Progenitor cell of endocrine pancreas (in vitro differentiated cells): ENCODE data around the gene MICU1. TPM values are rescaled to one million over a fixed set of nuclear protein-coding genes. Genes with fewer than 3 reads are reported as not detected.
A peak's percentile ranks its signal among the peaks of the same experiment; 100 is the strongest.

Experiments used
- DNase-seq: peaks from one replicate; pipeline ENCODE4 v3.0.0; 2021; ENCODE audit warnings: low spot score; ENCODE audit not compliant: unreplicated experiment
- H3K27ac Mint-ChIP-seq: 2 replicates; pipeline ENCODE4 v1.8.0; 2021; ENCODE audit warnings: mild to moderate bottlenecking, moderate library complexity, mixed read lengths
- H3K27me3 Mint-ChIP-seq: 2 replicates; pipeline ENCODE4 v1.8.0; 2021; ENCODE audit warnings: mixed read lengths
- H3K36me3 Mint-ChIP-seq: 2 replicates; pipeline ENCODE4 v1.8.0; 2022; ENCODE audit warnings: mixed read lengths; ENCODE audit not compliant: insufficient read depth
- H3K4me1 Mint-ChIP-seq: 2 replicates; pipeline ENCODE4 v1.8.0; 2021; ENCODE audit warnings: low read depth, mixed read lengths
- H3K4me3 Mint-ChIP-seq: 2 replicates; pipeline ENCODE4 v1.8.0; 2021; ENCODE audit warnings: low read depth, mild to moderate bottlenecking, moderate library complexity, mixed read lengths
- H3K9me3 Mint-ChIP-seq: 2 replicates; pipeline ENCODE4 v1.8.0; 2021; ENCODE audit warnings: low read depth, mixed read lengths
- total RNA-seq: library from RNA; stranded (reverse); gene quantifications from 2 replicates; pipeline ENCODE4 v1.2.1, GENCODE V29; 2021
- TF ChIP-seq, protein P1 (sequence below): fragments of 200-600 bp; sonication (generic); IDR thresholded peaks from one replicate; pipeline ENCODE4 v1.5.0; 2021; ENCODE audit warnings: antibody characterized with exemption, mild to moderate bottlenecking; ENCODE audit not compliant: unreplicated experiment

Gene MICU1
- total RNA-seq, 1 donor from 2014 or later = 63.3 TPM

DNA sequence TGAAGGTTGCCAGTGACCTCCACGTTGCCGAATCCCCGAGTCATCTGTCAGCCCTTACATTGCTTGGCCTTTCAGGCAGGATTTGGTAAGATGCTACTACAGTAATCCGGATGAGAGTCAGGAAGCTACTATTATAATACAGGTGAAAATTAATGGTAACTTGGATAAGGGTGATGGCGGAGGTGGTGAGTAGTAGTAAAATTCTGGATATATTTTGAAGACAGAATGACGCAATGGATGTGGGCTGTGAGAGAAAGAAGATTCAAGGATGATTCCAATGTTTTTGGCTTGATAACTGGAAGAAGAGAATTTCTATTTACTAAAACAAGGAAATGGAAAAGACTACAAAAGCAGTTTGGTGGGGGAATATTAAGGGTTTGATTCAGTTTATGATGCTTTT is 269.8 kb downstream of the MICU1 start:
- TF ChIP-seq, protein P1, sequence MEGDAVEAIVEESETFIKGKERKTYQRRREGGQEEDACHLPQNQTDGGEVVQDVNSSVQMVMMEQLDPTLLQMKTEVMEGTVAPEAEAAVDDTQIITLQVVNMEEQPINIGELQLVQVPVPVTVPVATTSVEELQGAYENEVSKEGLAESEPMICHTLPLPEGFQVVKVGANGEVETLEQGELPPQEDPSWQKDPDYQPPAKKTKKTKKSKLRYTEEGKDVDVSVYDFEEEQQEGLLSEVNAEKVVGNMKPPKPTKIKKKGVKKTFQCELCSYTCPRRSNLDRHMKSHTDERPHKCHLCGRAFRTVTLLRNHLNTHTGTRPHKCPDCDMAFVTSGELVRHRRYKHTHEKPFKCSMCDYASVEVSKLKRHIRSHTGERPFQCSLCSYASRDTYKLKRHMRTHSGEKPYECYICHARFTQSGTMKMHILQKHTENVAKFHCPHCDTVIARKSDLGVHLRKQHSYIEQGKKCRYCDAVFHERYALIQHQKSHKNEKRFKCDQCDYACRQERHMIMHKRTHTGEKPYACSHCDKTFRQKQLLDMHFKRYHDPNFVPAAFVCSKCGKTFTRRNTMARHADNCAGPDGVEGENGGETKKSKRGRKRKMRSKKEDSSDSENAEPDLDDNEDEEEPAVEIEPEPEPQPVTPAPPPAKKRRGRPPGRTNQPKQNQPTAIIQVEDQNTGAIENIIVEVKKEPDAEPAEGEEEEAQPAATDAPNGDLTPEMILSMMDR = no peak
- H3K4me1 Mint-ChIP-seq = peaks cover 16% of the 10 kb centered on the region
- no peaks in the 10 kb centered on the region for H3K27me3 Mint-ChIP-seq
- no peak overlapping the region for H3K27ac Mint-ChIP-seq
- H3K36me3 Mint-ChIP-seq = peaks cover 4% of the 10 kb centered on the region
- DNase-seq = no peak
- peaks cover 4% of the 10 kb centered on the region for H3K9me3 Mint-ChIP-seq
- H3K4me3 Mint-ChIP-seq = no peak overlapping the region

DNA sequence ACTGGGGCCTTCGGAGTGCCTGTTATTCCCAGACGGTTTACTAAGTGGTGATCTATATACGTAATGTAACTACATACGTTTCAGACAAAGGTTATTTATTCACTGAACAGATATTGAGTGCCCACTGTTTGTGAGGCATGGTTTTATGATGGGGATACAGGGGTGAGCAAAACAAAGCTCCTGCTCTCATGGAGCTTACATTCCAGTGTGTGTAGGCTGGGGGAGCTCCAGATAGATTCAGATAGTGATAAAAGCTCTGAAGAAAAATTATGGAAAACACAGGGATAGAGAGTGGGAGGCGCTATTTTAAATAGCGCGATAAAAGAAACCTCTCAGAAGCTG is 270.7 kb downstream of the MICU1 start:
- Mint-ChIP-seq H3K27me3 (no peaks in the 10 kb centered on the region), H3K27ac (peak overlapping the region; percentile 100), H3K4me1 (peaks cover 16% of the 10 kb centered on the region), H3K36me3 (peaks cover 4% of the 10 kb centered on the region), H3K9me3 (peaks cover 4% of the 10 kb centered on the region), H3K4me3 (peak overlapping the region; percentile 99)
- TF ChIP-seq, protein P1 = no peak
- DNase-seq = no peak

DNA sequence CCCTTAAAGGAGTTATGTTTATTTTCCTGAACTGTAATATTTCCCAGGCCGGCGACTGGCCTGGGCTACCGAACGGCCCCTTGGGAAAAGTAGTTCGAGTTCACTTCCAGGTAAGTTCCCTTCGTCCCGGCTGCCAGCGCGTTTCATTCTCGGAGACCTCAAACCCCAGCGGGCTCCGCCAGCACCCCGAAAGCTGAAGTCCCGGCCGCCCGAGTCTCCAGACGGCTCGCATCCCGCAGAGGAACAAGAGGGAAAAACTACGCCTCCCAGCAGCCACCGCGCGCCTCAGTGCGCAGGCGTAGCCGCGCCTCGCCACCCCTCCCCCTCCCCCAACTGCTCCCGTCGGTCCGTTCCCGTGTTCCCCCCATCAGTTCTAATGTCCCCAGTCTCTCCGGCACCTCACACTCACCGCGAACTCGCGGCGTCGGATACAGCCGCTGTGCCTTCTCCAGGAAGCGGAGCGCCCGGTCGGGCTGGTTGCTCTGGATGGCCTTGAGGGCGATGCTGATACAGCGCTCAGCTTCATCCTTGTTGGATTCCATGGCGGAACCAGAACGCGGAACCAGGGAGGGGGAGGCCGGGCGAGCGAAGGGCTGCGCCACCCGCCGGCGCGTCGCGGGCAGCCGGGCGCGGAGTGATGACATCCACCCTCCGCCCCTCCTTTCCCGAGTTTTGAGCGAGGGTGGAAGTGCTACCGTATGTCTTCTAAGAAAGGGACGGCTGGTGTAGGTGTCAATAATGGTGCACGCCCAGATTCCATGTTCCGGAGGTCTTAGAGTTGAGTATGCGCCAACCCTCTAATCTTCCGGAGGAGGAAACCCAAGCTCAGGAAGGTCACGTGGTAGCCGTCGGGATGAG is 271.3 kb downstream of the MICU1 start, which contains the start of gene DNAJB12:
Gene DNAJB12, minus strand, starts transcription at position 564 of the 858 bp plus-strand sequence. Its CDS starts 22 bp downstream, at position 542.
- peak within 1 kb of the TSS; percentile 99 for H3K4me3 Mint-ChIP-seq
- H3K27me3 Mint-ChIP-seq = no peaks in the 10 kb centered on the region
- H3K9me3 Mint-ChIP-seq = peaks cover 4% of the 10 kb centered on the region
- peak; percentile 78 for DNase-seq
- peak within 1 kb of the TSS; percentile 100 for H3K27ac Mint-ChIP-seq
- TF ChIP-seq, protein P1 = no peak
- peaks cover 16% of the 10 kb centered on the region for H3K4me1 Mint-ChIP-seq
- H3K36me3 Mint-ChIP-seq = peaks cover 5% of the 10 kb centered on the region

DNA sequence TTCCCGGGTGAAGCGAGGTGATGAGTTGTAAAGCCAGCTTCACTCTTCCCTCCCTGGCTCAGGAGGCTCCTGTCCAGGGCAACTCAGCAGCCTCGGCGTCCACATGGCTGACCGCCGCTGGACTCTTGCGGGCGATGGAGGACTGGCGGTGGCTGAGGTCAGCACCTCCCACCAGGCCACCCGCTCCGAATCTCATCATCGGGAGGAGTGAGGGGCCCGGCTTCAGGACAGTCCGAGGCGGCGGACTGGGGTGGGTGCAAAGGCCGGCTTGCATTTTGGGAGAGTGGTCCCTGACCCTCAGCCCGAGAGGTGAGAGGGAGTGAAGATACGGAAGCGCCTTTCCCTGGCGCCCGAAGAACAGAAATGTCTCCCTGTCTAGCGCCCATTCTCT is 271.9 kb downstream of the MICU1 start:
- H3K27me3 Mint-ChIP-seq = no peaks in the 10 kb centered on the region
- peak overlapping the region; percentile 99 for H3K4me3 Mint-ChIP-seq
- peaks cover 16% of the 10 kb centered on the region for H3K4me1 Mint-ChIP-seq
- TF ChIP-seq, protein P1 = no peak
- peak overlapping the region; percentile 100 for H3K27ac Mint-ChIP-seq
- DNase-seq = no peak
- peaks cover 6% of the 10 kb centered on the region for H3K36me3 Mint-ChIP-seq
- H3K9me3 Mint-ChIP-seq = peaks cover 4% of the 10 kb centered on the region

DNA sequence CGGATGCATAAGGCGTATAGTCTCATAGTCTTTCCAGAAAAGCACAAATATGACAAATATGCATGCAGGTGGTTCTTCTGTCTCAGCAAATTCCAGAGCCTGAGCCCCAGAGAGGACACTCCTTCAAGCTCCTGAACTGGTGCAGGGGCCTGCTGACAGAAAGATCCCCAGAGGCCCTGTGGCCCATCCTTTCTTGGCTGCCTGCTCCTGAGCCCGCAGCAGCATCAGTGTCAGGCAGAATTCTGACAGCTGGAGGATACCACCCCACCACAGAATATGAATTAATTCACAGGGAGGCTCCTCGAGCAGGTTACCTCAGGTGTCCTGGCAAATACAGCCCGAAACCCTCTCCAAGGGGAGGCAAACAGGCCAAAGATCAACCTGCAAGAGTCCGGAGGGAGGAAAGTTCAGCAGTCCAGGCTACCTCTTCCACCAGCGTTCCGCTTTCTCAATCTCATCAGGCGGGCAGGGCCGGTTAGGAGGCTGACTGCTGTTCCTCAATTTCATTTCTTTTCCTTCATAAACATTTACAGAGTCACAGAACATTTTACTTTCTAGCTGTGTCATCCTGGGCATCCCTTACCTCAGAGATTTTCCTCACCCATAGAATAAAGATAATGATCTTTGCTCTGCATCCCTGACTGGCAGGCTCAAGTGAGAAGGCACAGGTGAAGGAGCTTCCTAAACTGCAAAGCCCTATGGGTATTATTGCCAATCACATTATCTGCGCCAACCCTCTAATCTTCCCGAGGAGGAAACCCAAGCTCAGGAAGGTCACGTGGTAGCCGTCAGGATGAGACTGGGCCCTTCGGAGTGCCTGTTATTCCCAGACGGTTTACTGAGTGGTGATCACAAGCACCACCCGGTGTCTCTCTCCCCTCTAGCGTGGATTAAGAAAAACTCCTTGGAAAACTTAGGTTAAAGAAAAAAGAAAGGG is 272.6 kb downstream of the MICU1 start:
- Mint-ChIP-seq H3K4me3 (peak overlapping the region; percentile 99), H3K27ac (peak overlapping the region; percentile 100), H3K4me1 (peaks cover 16% of the 10 kb centered on the region), H3K9me3 (peaks cover 4% of the 10 kb centered on the region), H3K36me3 (peaks cover 7% of the 10 kb centered on the region), H3K27me3 (no peaks in the 10 kb centered on the region)
- TF ChIP-seq, protein P1 = no peak
- no peak for DNase-seq
